Measurements from ENCODE around the gene ZNRF1. TPM values are rescaled to one million over a fixed set of nuclear protein-coding genes. Genes with fewer than 3 reads are reported as not detected.

Gene ZNRF1
- total and polyA plus RNA-seq, 2 of the 13 experiments (the other 11 are each of a cell fraction or from before 2014, with no cell fraction given): 43.9 to 58.7 TPM

- TF ChIP-seq NRL (CRISPR knock-in tag; IDR thresholded peaks at IDR 0.05; ENCODE audit: borderline replicate concordance): 0 out of 2 replicates have a peak, but pooled peaks have one; percentile 57
- no peak for TF ChIP-seq ZSCAN22 (CRISPR knock-in tag; IDR thresholded peaks at IDR 0.05)
- TF ChIP-seq ARID5B (CRISPR knock-in tag; IDR thresholded peaks at IDR 0.05): 0 out of 2 replicates have a peak, but pooled peaks have one; percentile 33
- TF ChIP-seq ZNF136 (CRISPR knock-in tag; IDR thresholded peaks at IDR 0.05; ENCODE audit: low read depth): no peak
- TF ChIP-seq ZNF44 (CRISPR knock-in tag; IDR thresholded peaks at IDR 0.05): peak; percentile 54; the same call in 1 of the 2 replicates
- peak; percentile 16 for TF ChIP-seq TEAD3 (CRISPR knock-in tag; optimal IDR thresholded peaks at IDR 0.05; ENCODE audit: borderline replicate concordance)
- TF ChIP-seq ETS1 (CRISPR knock-in tag; IDR thresholded peaks at IDR 0.05): no peak
- TF ChIP-seq PCBP1 (IDR thresholded peaks at IDR 0.05; ENCODE audit: borderline replicate concordance, low read depth, low read length): no peak
- TF ChIP-seq, protein P1, sequence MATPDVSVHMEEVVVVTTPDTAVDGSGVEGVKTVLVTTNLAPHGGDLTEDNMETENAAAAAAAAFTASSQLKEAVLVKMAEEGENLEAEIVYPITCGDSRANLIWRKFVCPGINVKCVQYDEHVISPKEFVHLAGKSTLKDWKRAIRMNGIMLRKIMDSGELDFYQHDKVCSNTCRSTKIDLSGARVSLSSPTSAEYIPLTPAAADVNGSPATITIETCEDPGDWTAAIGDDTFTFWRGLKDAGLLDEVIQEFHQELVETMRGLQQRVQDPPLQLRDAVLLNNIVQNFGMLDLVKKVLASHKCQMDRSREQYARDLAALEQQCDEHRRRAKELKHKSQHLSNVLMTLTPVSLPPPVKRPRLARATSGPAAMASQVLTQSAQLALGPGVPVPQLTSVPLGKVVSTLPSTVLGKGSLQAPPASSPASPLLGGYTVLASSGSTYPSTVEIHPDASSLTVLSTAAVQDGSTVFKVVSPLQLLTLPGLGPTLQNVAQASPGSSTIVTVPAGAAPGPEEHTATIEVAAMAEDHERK (CRISPR knock-in tag; IDR thresholded peaks at IDR 0.05; ENCODE audit: low read depth): no peak
- peak; percentile 41; the same call in 1 of the 2 replicates for TF ChIP-seq SMAD3 (CRISPR knock-in tag; IDR thresholded peaks at IDR 0.05)
- TF ChIP-seq FOXA3 (CRISPR knock-in tag; IDR thresholded peaks at IDR 0.05): peak; percentile 88
- 0 out of 2 replicates have a peak, but pooled peaks have one; percentile 69 for TF ChIP-seq ZNF597 (CRISPR knock-in tag; IDR thresholded peaks at IDR 0.05)
- TF ChIP-seq ZNF326 (CRISPR knock-in tag; IDR thresholded peaks at IDR 0.05; ENCODE audit: borderline replicate concordance): no peak
- TF ChIP-seq ZFP1 (CRISPR knock-in tag; IDR thresholded peaks at IDR 0.05): no peak
- TF ChIP-seq ZNF674 (CRISPR knock-in tag; IDR thresholded peaks at IDR 0.05; ENCODE audit: low read depth): no peak
- TF ChIP-seq HNRNPH1 (optimal IDR thresholded peaks at IDR 0.05; ENCODE audit: low read depth, low read length): no peak
Observed at GRCh38 chr16:75087375-75087979, 88.7 kb downstream of the ZNRF1 start (continued).

All from HepG2 (cell line).